ENCODE data around the gene ARHGEF2. TPM values are rescaled to one million over a fixed set of nuclear protein-coding genes. Genes with fewer than 3 reads are reported as not detected.

Gene ARHGEF2
- total and polyA plus RNA-seq, 9 of the 15 experiments (the other 6 are each of a cell fraction or from before 2014, with no cell fraction given): 7.1 to 162 (median 62.2) TPM

DNA sequence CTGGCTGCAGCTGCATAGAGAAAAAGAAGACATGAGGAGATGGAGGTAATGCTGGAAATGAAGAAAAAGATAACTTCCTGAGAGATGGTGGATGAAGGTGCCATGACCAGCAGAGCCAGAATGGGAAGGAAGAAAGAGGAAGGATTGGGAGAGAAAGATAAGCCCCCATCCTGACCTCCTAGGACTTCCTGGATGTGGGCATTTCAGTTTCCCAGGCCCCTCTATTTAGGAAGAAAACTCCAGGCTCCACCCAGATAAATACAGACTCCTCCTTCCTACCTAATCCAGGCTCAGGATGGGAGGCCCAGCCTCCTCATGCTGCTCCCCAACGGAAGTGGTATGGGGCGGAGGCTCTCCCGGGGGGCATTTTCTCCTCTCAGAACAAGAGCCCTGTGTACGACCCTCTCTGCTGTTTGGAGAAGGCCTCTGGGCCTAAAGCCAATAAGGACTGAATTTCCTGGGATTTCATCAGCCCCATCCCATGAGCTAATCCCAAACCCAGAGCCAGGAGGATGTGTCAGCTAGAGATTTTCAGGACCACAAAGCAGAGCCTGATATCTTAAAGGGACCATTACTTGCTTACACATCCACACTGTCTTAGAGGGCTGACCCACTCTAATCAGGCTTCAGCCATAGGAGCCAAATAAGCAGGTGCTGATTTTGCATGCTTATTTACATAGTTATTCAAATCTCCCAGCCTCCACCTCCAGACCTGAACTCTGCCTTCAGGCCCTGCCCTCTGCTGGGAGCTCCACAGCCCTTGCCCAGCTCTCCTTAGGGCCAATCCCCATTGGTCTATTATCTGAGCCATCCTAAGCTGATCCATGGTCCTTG is 5.1 kb upstream of the ARHGEF2 start (continued):
- TF ChIP-seq ZNF124 (CRISPR knock-in tag; IDR thresholded peaks at IDR 0.05) (no peak), FOXK1 (CRISPR knock-in tag; IDR thresholded peaks at IDR 0.05; ENCODE audit: borderline replicate concordance) (no peak; the same call in 1 of the 2 replicates), ETV1 (tag; conservative IDR thresholded peaks at IDR 0.05; ENCODE audit: low read depth) (peak; percentile 93), PML (IDR thresholded peaks at IDR 0.05; ENCODE audit: low read length) (no peak), ZNF436 (CRISPR knock-in tag; IDR thresholded peaks at IDR 0.05) (no peak), FOXM1 (IDR thresholded peaks at IDR 0.05; ENCODE audit: low read depth) (peak; percentile 28; the same call in 1 of the 2 replicates), FOXM1 (CRISPR knock-in tag; IDR thresholded peaks at IDR 0.05; ENCODE audit: low read depth) (no peak), ZNF707 (CRISPR knock-in tag; conservative IDR thresholded peaks at IDR 0.05) (no peak), SP1 (CRISPR knock-in tag; IDR thresholded peaks at IDR 0.05) (no peak), TEAD2 (tag; IDR thresholded peaks at IDR 0.05) (no peak), XRCC4 (IDR thresholded peaks at IDR 0.05; ENCODE audit: extremely low read depth, insufficient read depth, insufficient read length) (no peak), ZFP30 (CRISPR knock-in tag; IDR thresholded peaks at IDR 0.05; ENCODE audit: borderline replicate concordance) (no peak), ZNF668 (CRISPR knock-in tag; IDR thresholded peaks at IDR 0.05) (no peak), TSC22D4 (tag; IDR thresholded peaks at IDR 0.05) (no peak), ZNF551 (CRISPR knock-in tag; IDR thresholded peaks at IDR 0.05) (no peak), NR2C2 (CRISPR knock-in tag; IDR thresholded peaks at IDR 0.05) (no peak), NR2C2 (tag; IDR thresholded peaks at IDR 0.05) (peak; percentile 52; the same call in 1 of the 2 replicates)
- TF ChIP-seq, protein P1, sequence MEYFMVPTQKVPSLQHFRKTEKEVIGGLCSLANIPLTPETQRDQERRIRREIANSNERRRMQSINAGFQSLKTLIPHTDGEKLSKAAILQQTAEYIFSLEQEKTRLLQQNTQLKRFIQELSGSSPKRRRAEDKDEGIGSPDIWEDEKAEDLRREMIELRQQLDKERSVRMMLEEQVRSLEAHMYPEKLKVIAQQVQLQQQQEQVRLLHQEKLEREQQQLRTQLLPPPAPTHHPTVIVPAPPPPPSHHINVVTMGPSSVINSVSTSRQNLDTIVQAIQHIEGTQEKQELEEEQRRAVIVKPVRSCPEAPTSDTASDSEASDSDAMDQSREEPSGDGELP (CRISPR knock-in tag; IDR thresholded peaks at IDR 0.05; ENCODE audit: borderline replicate concordance): 0 out of 2 replicates have a peak, but pooled peaks have one; percentile 22
- TF ChIP-seq, protein P2, sequence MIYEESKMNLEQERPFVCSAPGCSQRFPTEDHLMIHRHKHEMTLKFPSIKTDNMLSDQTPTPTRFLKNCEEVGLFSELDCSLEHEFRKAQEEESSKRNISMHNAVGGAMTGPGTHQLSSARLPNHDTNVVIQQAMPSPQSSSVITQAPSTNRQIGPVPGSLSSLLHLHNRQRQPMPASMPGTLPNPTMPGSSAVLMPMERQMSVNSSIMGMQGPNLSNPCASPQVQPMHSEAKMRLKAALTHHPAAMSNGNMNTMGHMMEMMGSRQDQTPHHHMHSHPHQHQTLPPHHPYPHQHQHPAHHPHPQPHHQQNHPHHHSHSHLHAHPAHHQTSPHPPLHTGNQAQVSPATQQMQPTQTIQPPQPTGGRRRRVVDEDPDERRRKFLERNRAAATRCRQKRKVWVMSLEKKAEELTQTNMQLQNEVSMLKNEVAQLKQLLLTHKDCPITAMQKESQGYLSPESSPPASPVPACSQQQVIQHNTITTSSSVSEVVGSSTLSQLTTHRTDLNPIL (CRISPR knock-in tag; IDR thresholded peaks at IDR 0.05): no peak
- TF ChIP-seq, protein P3, sequence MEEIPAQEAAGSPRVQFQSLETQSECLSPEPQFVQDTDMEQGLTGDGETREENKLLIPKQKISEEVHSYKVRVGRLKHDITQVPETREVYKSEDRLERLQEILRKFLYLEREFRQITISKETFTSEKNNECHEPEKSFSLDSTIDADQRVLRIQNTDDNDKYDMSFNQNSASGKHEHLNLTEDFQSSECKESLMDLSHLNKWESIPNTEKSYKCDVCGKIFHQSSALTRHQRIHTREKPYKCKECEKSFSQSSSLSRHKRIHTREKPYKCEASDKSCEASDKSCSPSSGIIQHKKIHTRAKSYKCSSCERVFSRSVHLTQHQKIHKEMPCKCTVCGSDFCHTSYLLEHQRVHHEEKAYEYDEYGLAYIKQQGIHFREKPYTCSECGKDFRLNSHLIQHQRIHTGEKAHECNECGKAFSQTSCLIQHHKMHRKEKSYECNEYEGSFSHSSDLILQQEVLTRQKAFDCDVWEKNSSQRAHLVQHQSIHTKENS (CRISPR knock-in tag; IDR thresholded peaks at IDR 0.05): no peak
- TF ChIP-seq, protein P4, sequence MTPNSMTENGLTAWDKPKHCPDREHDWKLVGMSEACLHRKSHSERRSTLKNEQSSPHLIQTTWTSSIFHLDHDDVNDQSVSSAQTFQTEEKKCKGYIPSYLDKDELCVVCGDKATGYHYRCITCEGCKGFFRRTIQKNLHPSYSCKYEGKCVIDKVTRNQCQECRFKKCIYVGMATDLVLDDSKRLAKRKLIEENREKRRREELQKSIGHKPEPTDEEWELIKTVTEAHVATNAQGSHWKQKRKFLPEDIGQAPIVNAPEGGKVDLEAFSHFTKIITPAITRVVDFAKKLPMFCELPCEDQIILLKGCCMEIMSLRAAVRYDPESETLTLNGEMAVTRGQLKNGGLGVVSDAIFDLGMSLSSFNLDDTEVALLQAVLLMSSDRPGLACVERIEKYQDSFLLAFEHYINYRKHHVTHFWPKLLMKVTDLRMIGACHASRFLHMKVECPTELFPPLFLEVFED (CRISPR knock-in tag; conservative IDR thresholded peaks at IDR 0.05): peak; percentile 59; the same call in 1 of the 2 replicates
- TF ChIP-seq, protein P5, sequence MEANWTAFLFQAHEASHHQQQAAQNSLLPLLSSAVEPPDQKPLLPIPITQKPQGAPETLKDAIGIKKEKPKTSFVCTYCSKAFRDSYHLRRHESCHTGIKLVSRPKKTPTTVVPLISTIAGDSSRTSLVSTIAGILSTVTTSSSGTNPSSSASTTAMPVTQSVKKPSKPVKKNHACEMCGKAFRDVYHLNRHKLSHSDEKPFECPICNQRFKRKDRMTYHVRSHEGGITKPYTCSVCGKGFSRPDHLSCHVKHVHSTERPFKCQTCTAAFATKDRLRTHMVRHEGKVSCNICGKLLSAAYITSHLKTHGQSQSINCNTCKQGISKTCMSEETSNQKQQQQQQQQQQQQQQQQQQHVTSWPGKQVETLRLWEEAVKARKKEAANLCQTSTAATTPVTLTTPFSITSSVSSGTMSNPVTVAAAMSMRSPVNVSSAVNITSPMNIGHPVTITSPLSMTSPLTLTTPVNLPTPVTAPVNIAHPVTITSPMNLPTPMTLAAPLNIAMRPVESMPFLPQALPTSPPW (CRISPR knock-in tag; IDR thresholded peaks at IDR 0.05): peak; percentile 35; the same call in 1 of the 2 replicates

All from K562 (cell line).